ENCODE measurements around the gene SFRP2. TPM values are rescaled to one million over a fixed set of nuclear protein-coding genes. Genes with fewer than 3 reads are reported as not detected.
A peak's percentile ranks its signal among the peaks of the same experiment; 100 is the strongest.

SFRP2 gene
- total RNA-seq, 1 donor from 2014 or later = 203 TPM

GRCh38 chr4:153763404-153763803, 25.5 kb downstream of the SFRP2 start:
- DNase-seq (ENCODE audit: low read depth, low spot score) = no peak
- peak overlapping the region; percentile 98 for H3K27ac Mint-ChIP-seq (ENCODE audit: unreplicated experiment)

DNA sequence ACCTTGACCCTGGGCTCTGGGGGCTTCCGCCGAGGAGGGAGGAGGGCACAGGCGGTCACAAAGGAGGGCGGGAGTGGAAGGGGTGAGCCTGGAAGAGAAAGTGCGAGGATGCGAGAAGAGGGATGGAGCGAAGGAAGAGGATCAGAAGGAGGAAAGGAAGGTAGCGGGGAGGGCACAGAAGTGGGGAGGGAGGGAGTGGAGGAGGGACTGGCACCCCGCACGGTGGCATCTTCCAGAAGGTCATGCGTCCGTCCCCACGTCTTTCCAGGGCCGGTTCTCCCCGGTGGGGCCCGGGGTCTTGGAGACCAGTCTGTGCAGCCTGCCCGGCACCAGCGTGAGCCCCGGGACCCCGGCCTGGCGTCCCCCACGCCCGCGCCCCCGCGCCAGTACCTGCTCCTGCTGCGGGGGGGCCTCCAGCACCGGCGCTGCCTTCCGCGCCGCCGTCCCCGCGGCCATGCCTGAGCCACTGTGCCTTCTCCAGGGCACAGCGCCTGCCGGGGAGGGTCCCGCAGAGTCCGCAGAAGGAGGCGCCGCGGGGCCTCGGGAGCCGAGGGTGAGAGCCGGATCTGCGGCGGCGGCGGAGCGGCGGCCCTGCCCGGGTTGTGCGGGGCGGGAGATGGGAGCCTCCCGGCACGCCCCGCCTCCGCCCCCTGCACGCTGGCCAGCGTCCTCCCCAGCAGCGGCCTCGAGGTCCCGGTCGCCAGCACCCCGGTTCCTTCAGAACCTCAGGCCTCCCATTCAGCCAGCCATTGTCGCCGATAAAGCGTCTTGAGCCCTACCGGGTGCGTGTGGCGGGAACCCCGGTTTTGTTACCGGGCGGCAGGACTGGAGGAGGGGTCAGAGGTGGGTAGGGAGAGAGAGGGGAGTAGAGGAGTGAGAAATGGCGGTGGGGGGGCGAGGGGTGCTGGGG, 29.2 kb downstream of the SFRP2 start, which contains the start of gene RNF175:
Gene RNF175, minus strand, starts transcription at position 618 of the 910 bp plus-strand sequence. Its CDS starts 162 bp downstream, at position 456.
- TF ChIP-seq, protein P1, sequence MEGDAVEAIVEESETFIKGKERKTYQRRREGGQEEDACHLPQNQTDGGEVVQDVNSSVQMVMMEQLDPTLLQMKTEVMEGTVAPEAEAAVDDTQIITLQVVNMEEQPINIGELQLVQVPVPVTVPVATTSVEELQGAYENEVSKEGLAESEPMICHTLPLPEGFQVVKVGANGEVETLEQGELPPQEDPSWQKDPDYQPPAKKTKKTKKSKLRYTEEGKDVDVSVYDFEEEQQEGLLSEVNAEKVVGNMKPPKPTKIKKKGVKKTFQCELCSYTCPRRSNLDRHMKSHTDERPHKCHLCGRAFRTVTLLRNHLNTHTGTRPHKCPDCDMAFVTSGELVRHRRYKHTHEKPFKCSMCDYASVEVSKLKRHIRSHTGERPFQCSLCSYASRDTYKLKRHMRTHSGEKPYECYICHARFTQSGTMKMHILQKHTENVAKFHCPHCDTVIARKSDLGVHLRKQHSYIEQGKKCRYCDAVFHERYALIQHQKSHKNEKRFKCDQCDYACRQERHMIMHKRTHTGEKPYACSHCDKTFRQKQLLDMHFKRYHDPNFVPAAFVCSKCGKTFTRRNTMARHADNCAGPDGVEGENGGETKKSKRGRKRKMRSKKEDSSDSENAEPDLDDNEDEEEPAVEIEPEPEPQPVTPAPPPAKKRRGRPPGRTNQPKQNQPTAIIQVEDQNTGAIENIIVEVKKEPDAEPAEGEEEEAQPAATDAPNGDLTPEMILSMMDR (conservative IDR thresholded peaks at IDR 0.05) = no peak
- H3K4me3 Mint-ChIP-seq = peak within 1 kb of the TSS; percentile 90
- H3K36me3 Mint-ChIP-seq (ENCODE audit: low read depth) = peaks cover 23% of the 10 kb centered on the region
- no peaks in the 10 kb centered on the region for H3K27me3 Mint-ChIP-seq (ENCODE audit: low read depth)
- H3K4me1 Mint-ChIP-seq = peaks cover 77% of the 10 kb centered on the region
- no peak for DNase-seq (ENCODE audit: low read depth, low spot score)
- peaks cover 3% of the 10 kb centered on the region for H3K9me3 Mint-ChIP-seq
- peak within 1 kb of the TSS; percentile 3 for H3K27ac Mint-ChIP-seq (ENCODE audit: unreplicated experiment)

More at GRCh38 chr4:153763404-153763803, 25.5 kb downstream of the SFRP2 start:
- peaks cover 68% of the 10 kb centered on the region for H3K4me1 Mint-ChIP-seq
- H3K9me3 Mint-ChIP-seq = peaks cover 3% of the 10 kb centered on the region
- H3K4me3 Mint-ChIP-seq = peak overlapping the region; percentile 72
- no peaks in the 10 kb centered on the region for H3K27me3 Mint-ChIP-seq (ENCODE audit: low read depth)
- TF ChIP-seq, protein P1 (conservative IDR thresholded peaks at IDR 0.05) = peak; percentile 52
- H3K36me3 Mint-ChIP-seq (ENCODE audit: low read depth) = peaks cover 7% of the 10 kb centered on the region

- TF ChIP-seq, protein P1 (conservative IDR thresholded peaks at IDR 0.05) = no peak
- Mint-ChIP-seq H3K27me3 (ENCODE audit: low read depth) (no peaks in the 10 kb centered on the region), H3K4me3 (peak overlapping the region; percentile 90), H3K27ac (ENCODE audit: unreplicated experiment) (peak overlapping the region; percentile 3), H3K9me3 (peaks cover 3% of the 10 kb centered on the region), H3K36me3 (ENCODE audit: low read depth) (peaks cover 30% of the 10 kb centered on the region), H3K4me1 (peaks cover 69% of the 10 kb centered on the region)
- DNase-seq (ENCODE audit: low read depth, low spot score) = no peak
These were observed 30.0 kb downstream of the SFRP2 start for GRCh38 chr4:153758688-153759406.

DNA sequence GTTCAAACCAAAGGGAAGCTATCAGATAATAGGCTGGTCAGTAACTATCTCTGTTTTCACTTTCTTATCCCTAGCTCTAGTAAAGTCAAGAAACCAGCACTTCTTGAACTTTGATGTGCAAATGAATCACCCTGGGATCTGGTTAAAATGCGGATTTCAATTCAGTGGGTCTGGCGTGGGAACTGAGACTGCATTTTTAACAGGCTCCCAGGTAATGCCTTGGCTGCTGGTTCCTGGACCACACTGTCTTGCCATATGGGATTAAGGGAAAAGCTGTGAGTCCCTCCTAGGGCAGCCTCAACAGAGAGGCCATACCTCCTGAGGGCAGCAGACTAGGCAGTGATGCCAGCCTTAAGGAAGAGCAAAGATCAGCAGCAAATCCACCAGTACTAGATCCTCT, 30.7 kb downstream of the SFRP2 start:
- Mint-ChIP-seq H3K36me3 (ENCODE audit: low read depth) (peaks cover 31% of the 10 kb centered on the region), H3K9me3 (peaks cover 3% of the 10 kb centered on the region), H3K4me3 (peak overlapping the region; percentile 90), H3K27me3 (ENCODE audit: low read depth) (no peaks in the 10 kb centered on the region), H3K27ac (ENCODE audit: unreplicated experiment) (peak overlapping the region; percentile 57), H3K4me1 (peaks cover 62% of the 10 kb centered on the region)
- TF ChIP-seq, protein P1 (conservative IDR thresholded peaks at IDR 0.05) = no peak
- no peak for DNase-seq (ENCODE audit: low read depth, low spot score)

DNA sequence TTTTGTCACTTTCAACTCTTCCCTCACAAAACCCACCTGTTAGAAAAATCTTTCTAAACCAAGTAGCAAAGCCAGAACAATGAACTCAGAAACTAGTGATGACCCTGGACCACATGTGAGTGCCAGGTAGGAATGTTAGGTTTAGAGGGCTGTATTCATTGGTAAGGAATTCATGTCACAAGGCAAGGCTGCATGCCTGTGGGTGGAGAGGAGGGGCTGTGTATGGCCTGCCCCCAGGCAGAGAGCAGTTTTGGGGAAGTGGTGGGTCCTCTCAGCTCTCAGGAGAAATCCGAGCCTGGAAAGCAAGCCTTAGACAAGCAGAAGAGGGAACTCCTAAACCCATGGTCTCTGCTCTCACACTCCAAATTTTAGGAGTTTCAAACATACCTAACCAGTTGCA, 31.5 kb downstream of the SFRP2 start:
- Mint-ChIP-seq H3K27me3 (ENCODE audit: low read depth) (no peaks in the 10 kb centered on the region), H3K4me3 (peak overlapping the region; percentile 90), H3K27ac (ENCODE audit: unreplicated experiment) (no peak overlapping the region), H3K4me1 (peaks cover 59% of the 10 kb centered on the region), H3K36me3 (ENCODE audit: low read depth) (peaks cover 36% of the 10 kb centered on the region), H3K9me3 (peaks cover 3% of the 10 kb centered on the region)
- TF ChIP-seq, protein P1 (conservative IDR thresholded peaks at IDR 0.05) = no peak
- no peak for DNase-seq (ENCODE audit: low read depth, low spot score)
